ENCODE results near the gene PLEKHO2. TPM values are rescaled to one million over a fixed set of nuclear protein-coding genes. Genes with fewer than 3 reads are reported as not detected.

PLEKHO2 gene
- total and polyA plus RNA-seq, 10 of the 15 experiments (the other 5 are each of a cell fraction or from before 2014, with no cell fraction given): 1.4 to 25.6 (median 20.5) TPM

DNA sequence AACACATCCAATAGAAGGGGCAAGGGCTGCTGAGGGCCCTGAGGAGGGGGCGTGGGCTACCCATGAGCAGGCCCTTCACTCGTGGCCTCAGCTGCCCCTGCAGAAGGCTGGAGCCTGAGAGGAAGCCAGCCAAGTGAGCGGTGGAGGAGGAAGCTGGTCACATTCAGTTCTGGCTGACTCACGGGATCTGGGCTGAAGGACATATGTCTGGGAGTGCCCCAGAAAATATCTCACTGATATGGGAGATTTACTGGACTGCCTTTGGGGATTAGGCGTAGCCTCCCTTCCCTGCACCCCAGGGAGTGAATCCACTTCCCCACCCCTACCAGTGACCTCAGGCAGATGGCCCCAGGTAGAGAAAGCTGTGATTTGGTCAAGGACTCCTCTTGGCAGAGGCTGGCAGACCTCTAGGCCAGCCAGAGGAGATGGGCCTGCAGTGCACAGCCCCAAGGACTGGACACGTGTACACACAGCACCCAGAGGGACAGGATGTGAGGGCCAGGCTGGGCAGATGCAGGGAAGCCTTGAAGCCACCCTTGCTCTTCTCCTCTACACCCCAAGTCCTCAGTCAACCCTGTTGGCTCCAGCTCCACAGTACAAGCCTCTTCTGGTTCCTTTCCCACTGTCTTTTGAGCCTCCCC, 55.8 kb downstream of the PLEKHO2 start:
- H3K4me2 ChIP-seq (ENCODE audit: control insufficient read depth, insufficient read depth): no peak overlapping the region
- peaks cover 28% of the 10 kb centered on the region for H3K4me1 ChIP-seq (ENCODE audit: control insufficient read depth, insufficient read depth, low read length)
- peaks cover 5% of the 10 kb centered on the region for H3K79me2 ChIP-seq (ENCODE audit: control insufficient read depth, insufficient read depth, low read length)
- ChIA-PET POLR2A (interaction anchor here (0.6 to 0.8 kb wide), 2 partner anchors 35 to 83 kb away, joined by 3 read pairs; no protein-coding TSS in a partner anchor), CTCF (interaction anchor here (0.6 kb wide), 1 partner anchor 625 kb away, joined by 3 read pairs; no protein-coding TSS in a partner anchor), SMC1A (ENCODE audit: uncharacterized antibody, unreplicated experiment) (interaction anchor here (1.5 to 7.4 kb wide), 2 partner anchors 15 to 167 kb away, joined by 3 to 118 read pairs; no protein-coding TSS in a partner anchor), RAD21 (ENCODE audit: unreplicated experiment) (interaction anchor here (1.5 kb wide), 1 partner anchor 87 kb away, joined by 5 read pairs; no protein-coding TSS in a partner anchor)
- no peaks in the 10 kb centered on the region for H4K20me1 ChIP-seq (ENCODE audit: control insufficient read depth, insufficient read depth)
- no peak overlapping the region for H3K9ac ChIP-seq (ENCODE audit: control insufficient read depth, insufficient read depth, low read length)
- H3K27me3 ChIP-seq (replicated peaks in 1 of 2; ENCODE audit: control insufficient read depth in 2 of 2, insufficient read depth in 2 of 2, low read length in 1 of 2): no peaks in the 10 kb centered on the region
- no TSS peak for BruUV-seq (replicated peaks)
- no peak overlapping the region for H3K4me3 ChIP-seq
- H3K27ac ChIP-seq (ENCODE audit: control insufficient read depth, insufficient read depth): peak overlapping the region; percentile 18; the same call in 1 of the 2 replicates
- in situ Hi-C loops (cut with MboI) (loop anchor here (25.0 kb wide), 1 partner anchor 1410 kb away; no protein-coding TSS in a partner anchor), intact Hi-C loops (cut with micrococcal nuclease; ENCODE audit: unreplicated experiment) (no loop called here)
- no peaks in the 10 kb centered on the region for H3K36me3 ChIP-seq (ENCODE audit: control insufficient read depth in 2 of 2, insufficient read depth in 2 of 2, low read length in 1 of 2)
- no peak for ATAC-seq
- no peak for TF ChIP-seq SRF (IDR thresholded peaks at IDR 0.05; ENCODE audit: low read depth in 2 of 2, low read length in 2 of 2)
- no peak for TF ChIP-seq MYB (IDR thresholded peaks at IDR 0.05; ENCODE audit: borderline replicate concordance, low read depth, low read length)
- no peak for TF ChIP-seq ZBTB33 (IDR thresholded peaks at IDR 0.05)
- TF ChIP-seq, protein P1, sequence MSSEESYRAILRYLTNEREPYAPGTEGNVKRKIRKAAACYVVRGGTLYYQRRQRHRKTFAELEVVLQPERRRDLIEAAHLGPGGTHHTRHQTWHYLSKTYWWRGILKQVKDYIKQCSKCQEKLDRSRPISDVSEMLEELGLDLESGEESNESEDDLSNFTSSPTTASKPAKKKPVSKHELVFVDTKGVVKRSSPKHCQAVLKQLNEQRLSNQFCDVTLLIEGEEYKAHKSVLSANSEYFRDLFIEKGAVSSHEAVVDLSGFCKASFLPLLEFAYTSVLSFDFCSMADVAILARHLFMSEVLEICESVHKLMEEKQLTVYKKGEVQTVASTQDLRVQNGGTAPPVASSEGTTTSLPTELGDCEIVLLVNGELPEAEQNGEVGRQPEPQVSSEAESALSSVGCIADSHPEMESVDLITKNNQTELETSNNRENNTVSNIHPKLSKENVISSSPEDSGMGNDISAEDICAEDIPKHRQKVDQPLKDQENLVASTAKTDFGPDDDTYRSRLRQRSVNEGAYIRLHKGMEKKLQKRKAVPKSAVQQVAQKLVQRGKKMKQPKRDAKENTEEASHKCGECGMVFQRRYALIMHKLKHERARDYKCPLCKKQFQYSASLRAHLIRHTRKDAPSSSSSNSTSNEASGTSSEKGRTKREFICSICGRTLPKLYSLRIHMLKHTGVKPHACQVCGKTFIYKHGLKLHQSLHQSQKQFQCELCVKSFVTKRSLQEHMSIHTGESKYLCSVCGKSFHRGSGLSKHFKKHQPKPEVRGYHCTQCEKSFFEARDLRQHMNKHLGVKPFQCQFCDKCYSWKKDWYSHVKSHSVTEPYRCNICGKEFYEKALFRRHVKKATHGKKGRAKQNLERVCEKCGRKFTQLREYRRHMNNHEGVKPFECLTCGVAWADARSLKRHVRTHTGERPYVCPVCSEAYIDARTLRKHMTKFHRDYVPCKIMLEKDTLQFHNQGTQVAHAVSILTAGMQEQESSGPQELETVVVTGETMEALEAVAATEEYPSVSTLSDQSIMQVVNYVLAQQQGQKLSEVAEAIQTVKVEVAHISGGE (CRISPR knock-in tag; IDR thresholded peaks at IDR 0.05): no peak
- TF ChIP-seq IKZF1 (conservative IDR thresholded peaks at IDR 0.05): no peak
- no peak for TF ChIP-seq FOS (IDR thresholded peaks at IDR 0.05; ENCODE audit: borderline replicate concordance, extremely low read depth, insufficient read length)
- no peak for TF ChIP-seq NR2C2 (IDR thresholded peaks at IDR 0.05; ENCODE audit: borderline replicate concordance, control insufficient read depth, insufficient read length, low read depth)
- TF ChIP-seq MTA3 (IDR thresholded peaks at IDR 0.05; ENCODE audit: borderline replicate concordance, low read length): no peak
- TF ChIP-seq TAF1 (IDR thresholded peaks at IDR 0.05; ENCODE audit: borderline replicate concordance, low read depth, low read length): no peak
- TF ChIP-seq ZNF622 (IDR thresholded peaks at IDR 0.05): no peak
- no peak for TF ChIP-seq ZZZ3 (IDR thresholded peaks at IDR 0.05; ENCODE audit: control insufficient read depth, insufficient read length, low read depth)
- no peak for TF ChIP-seq NFIC (IDR thresholded peaks at IDR 0.05; ENCODE audit: low read depth, low read length)
- TF ChIP-seq RAD21 (IDR thresholded peaks at IDR 0.05; ENCODE audit: insufficient read depth, low read depth, low read length): no peak
- no peak for TF ChIP-seq CHD2 (IDR thresholded peaks at IDR 0.05; ENCODE audit: borderline replicate concordance, low read depth, low read length)
- no peak for TF ChIP-seq YBX1 (IDR thresholded peaks at IDR 0.05)
- no peak overlapping the region for H2AFZ ChIP-seq (ENCODE audit: control insufficient read depth, low read depth, low read length)
- no peak for FAIRE-seq
- DNase-seq (ENCODE audit: low read depth, low spot score): no peak
- whole genome bisulfite sequencing (ENCODE audit: insufficient coverage, insufficient replicate concordance, low lambda C conversion rate, missing lambda C conversion rate): 44% methylated on average over 6 of the region's 6 CpGs
- H3K9me3 ChIP-seq (replicated peaks; ENCODE audit: control insufficient read depth, insufficient read depth, low read length): peaks cover 7% of the 10 kb centered on the region; the same call in 2 of the 3 replicates
